H1 (cell line): ENCODE results near the gene CLDN7. TPM values are rescaled to one million over a fixed set of nuclear protein-coding genes. Genes with fewer than 3 reads are reported as not detected.

ENCODE experiments used
- CTCF ChIA-PET: fragments of 300-600 bp; sonication (Branson Sonifier 250); formaldehyde crosslinking; loops from one replicate; lab custom pipeline; 2021; ENCODE audit not compliant: partially characterized antibody; lab: Charles Lee
- POLR2A ChIA-PET: fragments of 300-600 bp; sonication (Branson Sonifier 250); formaldehyde crosslinking; loops from one replicate; lab custom pipeline; 2021; ENCODE audit warnings: inconsistent platforms; ENCODE audit not compliant: partially characterized antibody; lab: Charles Lee
- DNase-seq, 2 experiments: peaks; one replicate each; pipeline versions ENCODE4 v3.0.0 to v3.0.0-alpha.2; 2010 to 2022; ENCODE audit warnings: low spot score in 2 of 2, low read depth in 1 of 2, mixed read lengths in 1 of 2
- FAIRE-seq: peaks from 2 replicates; lab custom pipeline; 2011; peaks lifted over from hg19 to GRCh38; lab: Jason Lieb, UNC
- H2AFZ ChIP-seq: 2 replicates; pipeline ENCODE4 v1.8.1; 2012; ENCODE audit warnings: low read length, inconsistent platforms
- H2AK5ac ChIP-seq: 2 replicates; pipeline ENCODE4 v1.6.1; 2013; ENCODE audit warnings: low read depth, low read length
- H2BK120ac ChIP-seq: replicated peaks from 2 replicates; pipeline ENCODE3; 2013; ENCODE audit warnings: low read depth, low read length, inconsistent platforms
- H2BK12ac ChIP-seq: 2 replicates; pipeline ENCODE4 v1.6.1; 2013; ENCODE audit warnings: low read depth, low read length
- H2BK15ac ChIP-seq: 2 replicates; pipeline ENCODE4 v1.6.1; 2013; ENCODE audit warnings: low read length
- H2BK20ac ChIP-seq: 2 replicates; pipeline ENCODE4 v1.6.1; 2013; ENCODE audit warnings: low read length
- H2BK5ac ChIP-seq: 2 replicates; pipeline ENCODE4 v1.6.1; 2013; ENCODE audit warnings: low read depth, low read length
- H3K14ac ChIP-seq: 2 replicates; pipeline ENCODE4 v1.6.1; 2013; ENCODE audit warnings: inconsistent platforms; ENCODE audit not compliant: insufficient read length
- H3K18ac ChIP-seq: 2 replicates; pipeline ENCODE4 v1.6.1; 2013; ENCODE audit warnings: low read length; ENCODE audit errors: extremely low read depth
- H3K23ac ChIP-seq: 2 replicates; pipeline ENCODE4 v1.6.1; 2013; ENCODE audit warnings: inconsistent platforms; ENCODE audit not compliant: insufficient read length
- H3K23me2 ChIP-seq: 2 replicates; pipeline ENCODE4 v1.6.1; 2013; ENCODE audit warnings: low read depth, low read length
- H3K27ac ChIP-seq: 2 replicates; pipeline ENCODE4 v1.6.1; 2011; ENCODE audit warnings: low read depth, low read length, inconsistent platforms
- H3K27me3 ChIP-seq, 4 experiments: replicated peaks in 1 of 4; 1 replicate in 1 of 4; 2 replicates in 3 of 4; pipeline versions ENCODE4 v1.6.1 to v1.8.1; 2011 to 2013; ENCODE audit warnings: low read length in 3 of 4, mild to moderate bottlenecking in 3 of 4, inconsistent platforms in 2 of 4, mixed read lengths in 2 of 4, moderate library complexity in 1 of 4; ENCODE audit not compliant: control insufficient read depth in 3 of 4, insufficient read depth in 3 of 4; ENCODE audit errors: extremely low read depth in 1 of 4
- H3K36me3 ChIP-seq, 4 experiments: 2 replicates each; pipeline versions ENCODE4 v1.6.1 to v1.8.1; 2011 to 2013; ENCODE audit warnings: mild to moderate bottlenecking in 4 of 4, low read length in 3 of 4, moderate library complexity in 2 of 4, control low read depth in 1 of 4, inconsistent platforms in 1 of 4; ENCODE audit not compliant: insufficient read depth in 4 of 4, control insufficient read depth in 2 of 4
- H3K4ac ChIP-seq: replicated peaks from 2 replicates; pipeline ENCODE3; 2013; ENCODE audit warnings: low read length, low read depth, mixed read lengths, inconsistent platforms; ENCODE audit not compliant: insufficient read length
- H3K4me1 ChIP-seq, 4 experiments: replicated peaks in 1 of 4; 1 replicate in 1 of 4; 2 replicates in 3 of 4; pipeline versions ENCODE4 v1.6.1 to v1.8.1; 2011 to 2013; ENCODE audit warnings: low read length in 3 of 4, inconsistent platforms in 2 of 4, mixed read lengths in 1 of 4; ENCODE audit not compliant: insufficient read depth in 4 of 4, control insufficient read depth in 3 of 4
- H3K4me2 ChIP-seq, 2 experiments: 2 replicates each; pipeline versions ENCODE4 v1.6.1 to v1.8.1; 2011 to 2013; ENCODE audit warnings: low read depth in 2 of 2, low read length in 2 of 2, control low read depth in 1 of 2, inconsistent platforms in 1 of 2, mild to moderate bottlenecking in 1 of 2; ENCODE audit not compliant: insufficient read depth in 1 of 2
- H3K4me3 ChIP-seq, 4 experiments: fragments of 200-600, 300-600 bp in 1 of 4; sonication (generic), shearing (Covaris generic), sonication (Bioruptor Twin) in 1 of 4; 2 replicates each; pipeline versions ENCODE4 v1.5.1 to v1.8.1; 2011 to 2016; ENCODE audit warnings: low read length in 4 of 4, low read depth in 3 of 4, control low read depth in 2 of 4, inconsistent platforms in 2 of 4, mild to moderate bottlenecking in 2 of 4, mixed read lengths in 1 of 4, moderate library complexity in 1 of 4; ENCODE audit not compliant: insufficient read depth in 2 of 4; ENCODE audit errors: extremely low read depth in 1 of 4
- H3K56ac ChIP-seq: replicated peaks from 2 replicates; pipeline ENCODE3; 2013; ENCODE audit warnings: low read depth, mild to moderate bottlenecking, mixed read lengths, low read length, inconsistent platforms; ENCODE audit not compliant: insufficient read length
- H3K79me1 ChIP-seq: 2 replicates; pipeline ENCODE4 v1.6.1; 2013; ENCODE audit warnings: low read depth, low read length, control low read depth
- H3K79me2 ChIP-seq, 2 experiments: 2 replicates each; pipeline versions ENCODE4 v1.6.1 to v1.8.1; 2012 to 2013; ENCODE audit warnings: low read length in 2 of 2, mild to moderate bottlenecking in 2 of 2, inconsistent platforms in 1 of 2; ENCODE audit not compliant: insufficient read depth in 2 of 2, control insufficient read depth in 1 of 2
- H3K9ac ChIP-seq, 4 experiments: replicated peaks in 1 of 4; 1 replicate in 1 of 4; 2 replicates in 3 of 4; pipeline versions ENCODE4 v1.6.1 to v1.8.1; 2011 to 2013; ENCODE audit warnings: low read depth in 3 of 4, low read length in 3 of 4, control low read depth in 2 of 4, mild to moderate bottlenecking in 2 of 4, moderate library complexity in 2 of 4, inconsistent platforms in 1 of 4; ENCODE audit errors: extremely low read depth in 1 of 4
- H3K9me3 ChIP-seq, 2 experiments: 2 replicates each; pipeline versions ENCODE4 v1.6.1 to v1.8.1; 2012 to 2013; ENCODE audit warnings: mild to moderate bottlenecking in 2 of 2, moderate library complexity in 2 of 2, control low read depth in 1 of 2, inconsistent platforms in 1 of 2, low read depth in 1 of 2, low read length in 1 of 2, mixed read lengths in 1 of 2; ENCODE audit not compliant: insufficient read depth in 2 of 2
- H4K20me1 ChIP-seq, 2 experiments: replicated peaks in 1 of 2; 2 replicates each; pipeline versions ENCODE3 to v1.8.1; 2011 to 2013; ENCODE audit warnings: inconsistent platforms in 2 of 2, low read length in 2 of 2, mild to moderate bottlenecking in 1 of 2; ENCODE audit not compliant: insufficient read depth in 2 of 2, control insufficient read depth in 1 of 2
- H4K5ac ChIP-seq: 2 replicates; pipeline ENCODE4 v1.6.1; 2013; ENCODE audit warnings: low read length, low read depth, mixed read lengths, inconsistent platforms; ENCODE audit not compliant: insufficient read length
- H4K8ac ChIP-seq: 2 replicates; pipeline ENCODE4 v1.8.0; 2013; ENCODE audit warnings: mild to moderate bottlenecking, moderate library complexity, low read length, inconsistent platforms; ENCODE audit not compliant: insufficient read depth; ENCODE audit errors: extremely low read depth
- H4K91ac ChIP-seq: replicated peaks from 2 replicates; pipeline ENCODE3; 2013; ENCODE audit warnings: low read length, mixed read lengths, inconsistent platforms; ENCODE audit not compliant: insufficient read length
- ASH2L ChIP-seq: fragments of 200-600, 300-600 bp; sonication (generic); IDR thresholded peaks from one replicate; pipeline ENCODE4 v1.7.1; 2017; ENCODE audit warnings: low read length
- CBX5 ChIP-seq: fragments of 300-800, 300-1000 bp; sonication (generic); IDR thresholded peaks from 2 replicates; pipeline ENCODE4 v1.7.1; 2016; ENCODE audit warnings: antibody characterized with exemption, low read length, low read depth
- EGR1 ChIP-seq: IDR thresholded peaks from 2 replicates; pipeline ENCODE4 v1.6.1; 2011; ENCODE audit warnings: low read depth, low read length, borderline replicate concordance
- FOSL1 ChIP-seq: IDR thresholded peaks from 2 replicates; pipeline ENCODE4 v1.6.1; 2011; ENCODE audit warnings: mild to moderate bottlenecking, low read depth, low read length, moderate library complexity; ENCODE audit not compliant: insufficient read depth
- KDM4A ChIP-seq: IDR thresholded peaks from one replicate; pipeline ENCODE4 v1.7.1; 2012; ENCODE audit warnings: low read depth, mild to moderate bottlenecking, moderate library complexity, low read length, inconsistent platforms; ENCODE audit not compliant: severe bottlenecking
- KDM5A ChIP-seq: fragments of 200-600 bp; IDR thresholded peaks from 2 replicates; pipeline ENCODE4 v1.7.1; 2012; ENCODE audit warnings: mild to moderate bottlenecking, low read length, inconsistent platforms, mixed read lengths
- MAFK ChIP-seq: IDR thresholded peaks from 2 replicates; pipeline ENCODE4 v1.6.1; 2012; ENCODE audit warnings: low read depth, mild to moderate bottlenecking, improper control_type of control experiment, low read length
- NANOG ChIP-seq: IDR thresholded peaks from 2 replicates; pipeline ENCODE4 v1.6.1; 2011; ENCODE audit warnings: low read length, low read depth, mild to moderate bottlenecking, inconsistent platforms; ENCODE audit not compliant: insufficient read depth, poor library complexity, severe bottlenecking
- POU5F1 ChIP-seq: IDR thresholded peaks from 2 replicates; pipeline ENCODE4 v1.6.1; 2011; ENCODE audit warnings: low read depth, mild to moderate bottlenecking, low read length, moderate library complexity
- RBBP5 ChIP-seq: IDR thresholded peaks from 2 replicates; pipeline ENCODE4 v1.7.1; 2012; ENCODE audit warnings: low read depth, mild to moderate bottlenecking, inconsistent platforms, low read length, moderate library complexity, borderline replicate concordance
- TAF7 ChIP-seq: optimal IDR thresholded peaks from 2 replicates; pipeline ENCODE3; 2011; ENCODE audit warnings: low read depth, mild to moderate bottlenecking, inconsistent platforms, low read length, moderate library complexity, borderline replicate concordance
- WGBS, 2 experiments: shearing (Covaris generic) in 1 of 2; methylation state at CpG; one replicate each; pipeline versions ENCODE4 v1.1.6 to v1.1.7; 2013 to 2015; ENCODE audit warnings: low lambda C conversion rate in 2 of 2, mixed read lengths in 2 of 2, inconsistent platforms in 1 of 2, low coverage in 1 of 2, missing lambda C conversion rate in 1 of 2; ENCODE audit not compliant: insufficient replicate concordance in 2 of 2, insufficient coverage in 1 of 2, insufficient read length in 1 of 2; ENCODE audit errors: extremely low coverage in 1 of 2, missing lambda C conversion rate in 1 of 2; 5-methylcytosine and 5-hydroxymethylcytosine counted together
- polyA plus RNA-seq, 7 experiments: library from polyadenylated mRNA; depleted of rRNA in 3 of 7; stranded (reverse) in 5 of 7; unstranded in 2 of 7; fragments of >200 nt in 5 of 7; fragments of 200-250 nt in 2 of 7; gene quantifications; 1 replicate in 5 of 7; 2 replicates in 1 of 7; 4 replicates in 1 of 7; pipeline versions ENCODE4 v1.2.1 to v1.2.3, GENCODE V29; 2011 to 2013; ENCODE audit warnings: missing spikeins in 2 of 7, mixed read lengths in 2 of 7
- total RNA-seq: library from RNA; stranded (reverse); fragmentation: NEBNext Ultra II Directional; extraction: Animal tissue kit (Norgen Biotek cat#: 25700); gene quantifications from 2 replicates; pipeline ENCODE4 v1.2.1, GENCODE V29; 2021

The CLDN7 gene
- total and polyA plus RNA-seq, 2 of the 8 experiments (the other 6 are each of a cell fraction or from before 2014, with no cell fraction given) = 118 to 119 TPM

GRCh38 chr17:7242717-7243452 lies 19.4 kb downstream of the CLDN7 start:
- Histone ChIP-seq H4K8ac (peak overlapping the region; percentile 39; the same call in 1 of the 2 replicates), H3K79me1 (peaks cover 4% of the 10 kb centered on the region; the same call in 1 of the 2 replicates), H4K20me1 (peaks cover 0 to 2% of the 10 kb centered on the region in 2 experiments), H2AK5ac (peak overlapping the region; percentile 45; the same call in 1 of the 2 replicates), H2BK15ac (no peak overlapping the region), H3K23ac (no peak overlapping the region), H3K79me2 (peaks cover 0 to 39% of the 10 kb centered on the region in 2 experiments; a peak in 2 of 4 replicates), H3K9ac (peak overlapping the region; percentile 11 to 98 (median 90)), H3K14ac (no peak overlapping the region), H3K4ac (peak overlapping the region; percentile 45), H3K23me2 (peaks cover 18% of the 10 kb centered on the region), H3K9me3 (no peaks in the 10 kb centered on the region), H2BK5ac (peak overlapping the region; percentile 99), H3K27ac (peak overlapping the region; percentile 94), H3K56ac (peak overlapping the region; percentile 63), H3K27me3 (no peaks in the 10 kb centered on the region), H3K4me1 (peaks cover 5 to 13% (median 6%) of the 10 kb centered on the region in 4 experiments; a peak in 6 of 7 replicates), H3K4me2 (peak overlapping the region; percentile 92 to 93), H2BK20ac (no peak overlapping the region), H2BK120ac (peak overlapping the region; percentile 34), H4K5ac (peak overlapping the region; percentile 84), H3K4me3 (peak overlapping the region; percentile 73 to 90 (median 84)), H2BK12ac (peak overlapping the region; percentile 62; the same call in 1 of the 2 replicates), H2AFZ (peak overlapping the region; percentile 92), H4K91ac (no peak overlapping the region), H3K18ac (peak overlapping the region; percentile 98), H3K36me3 (peaks cover 9 to 39% (median 23%) of the 10 kb centered on the region in 4 experiments; a peak in 6 of 8 replicates)
- DNase-seq (peak in 1 of 2 experiments; percentile 96), FAIRE-seq (peak; percentile 65)
- ChIA-PET POLR2A (interaction anchor here (0.9 to 19.7 kb wide), 18 partner anchors 6 to 346 kb away, joined by 3 to 386 read pairs (median 8); partner anchors contain the start of genes ACADVL, CD68, CLDN7 and CTDNEP1), CTCF (interaction anchor here (0.8 to 4.1 kb wide), 6 partner anchors 22 to 107 kb away, joined by 3 to 27 read pairs (median 6); partner anchors contain the start of genes ACADVL and SLC2A4)
- 4% methylated on average over 47 of the region's 49 CpGs; no CpG with 5 or more reads in 1 of the 2 experiments for WGBS, 2 experiments
- no peak for TF ChIP-seq NANOG
- TF ChIP-seq FOSL1 = peak; percentile 83
- TF ChIP-seq POU5F1 = peak; percentile 55; the same call in 1 of the 2 replicates
- no peak for TF ChIP-seq RBBP5
- peak; percentile 25 for TF ChIP-seq KDM4A
- no peak for TF ChIP-seq TAF7
- TF ChIP-seq KDM5A = peak; percentile 81
- no peak for TF ChIP-seq MAFK
- no peak for TF ChIP-seq CBX5
- peak; percentile 89 for TF ChIP-seq ASH2L
- no peak for TF ChIP-seq EGR1
